HG03103 (cell line): ENCODE results near the gene SMIM34.
"Not testable (repeated sequence)": the region's sequence is repeated elsewhere in the genome, so short reads cannot be mapped to it uniquely, and the experiment has no call there.

Experiments used
- ATAC-seq: cut with Tn5 transposase; IDR thresholded peaks from one replicate; pipeline ENCODE4 v1.9.1; 2021; ENCODE audit warnings: low read depth; ENCODE audit not compliant: unreplicated experiment

The SMIM34 gene

GRCh38 chr21:34374940-34375618 is 48.7 kb downstream of the SMIM34 start, which contains the start of gene SMIM11:
Gene SMIM11, plus strand, starts transcription at chr21:34375507. Its CDS starts 3,998 bp downstream, at chr21:34379505.
- ATAC-seq, result peak; percentile 88

DNA sequence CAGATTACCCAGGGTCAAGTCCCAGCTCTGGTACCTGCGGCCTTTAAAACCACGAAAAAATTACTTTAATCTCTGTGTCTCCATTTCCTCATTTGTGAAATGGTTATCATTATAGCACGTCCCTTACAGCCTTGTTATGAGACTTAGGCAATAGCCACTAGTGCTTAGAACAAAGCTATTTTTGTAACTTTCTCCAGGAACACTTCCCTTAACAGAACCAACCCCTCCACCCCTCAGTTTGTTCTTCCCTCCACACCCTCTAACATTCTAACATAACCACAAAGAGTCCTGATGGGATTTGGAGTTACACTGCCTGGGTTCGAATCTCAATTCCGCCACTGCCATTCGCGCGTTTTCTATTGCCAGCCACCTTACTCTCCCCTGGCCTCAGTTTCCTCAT is 49.3 kb downstream of the SMIM34 start:
- not testable (repeated sequence) for ATAC-seq

- no peak for ATAC-seq
Observed at GRCh38 chr21:34372321-34372720, 51.4 kb downstream of the SMIM34 start.

DNA sequence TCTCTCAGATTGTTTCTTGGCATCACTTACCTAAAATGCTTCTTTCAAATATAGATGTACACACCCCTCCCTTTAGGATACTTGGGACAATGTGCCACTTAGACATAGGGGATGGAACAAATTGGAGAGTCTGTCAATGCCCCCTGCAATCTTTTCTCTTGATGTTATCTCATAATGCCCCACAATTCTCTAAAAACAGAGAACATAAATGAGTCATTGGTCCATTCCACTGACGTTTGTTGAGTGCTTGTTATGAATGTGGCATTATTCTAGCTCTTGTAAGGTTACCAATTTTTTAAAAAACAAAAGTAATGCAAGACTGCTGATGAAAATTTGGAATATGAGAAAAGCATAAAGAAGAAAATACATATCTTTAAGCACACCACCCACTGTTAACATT is 54.0 kb downstream of the SMIM34 start:
- ATAC-seq, result no peak
